ENCODE data around the gene EMX1. TPM values are rescaled to one million over a fixed set of nuclear protein-coding genes. Genes with fewer than 3 reads are reported as not detected.

The EMX1 gene
- total RNA-seq, 1 donor from 2014 or later: not detected

DNA sequence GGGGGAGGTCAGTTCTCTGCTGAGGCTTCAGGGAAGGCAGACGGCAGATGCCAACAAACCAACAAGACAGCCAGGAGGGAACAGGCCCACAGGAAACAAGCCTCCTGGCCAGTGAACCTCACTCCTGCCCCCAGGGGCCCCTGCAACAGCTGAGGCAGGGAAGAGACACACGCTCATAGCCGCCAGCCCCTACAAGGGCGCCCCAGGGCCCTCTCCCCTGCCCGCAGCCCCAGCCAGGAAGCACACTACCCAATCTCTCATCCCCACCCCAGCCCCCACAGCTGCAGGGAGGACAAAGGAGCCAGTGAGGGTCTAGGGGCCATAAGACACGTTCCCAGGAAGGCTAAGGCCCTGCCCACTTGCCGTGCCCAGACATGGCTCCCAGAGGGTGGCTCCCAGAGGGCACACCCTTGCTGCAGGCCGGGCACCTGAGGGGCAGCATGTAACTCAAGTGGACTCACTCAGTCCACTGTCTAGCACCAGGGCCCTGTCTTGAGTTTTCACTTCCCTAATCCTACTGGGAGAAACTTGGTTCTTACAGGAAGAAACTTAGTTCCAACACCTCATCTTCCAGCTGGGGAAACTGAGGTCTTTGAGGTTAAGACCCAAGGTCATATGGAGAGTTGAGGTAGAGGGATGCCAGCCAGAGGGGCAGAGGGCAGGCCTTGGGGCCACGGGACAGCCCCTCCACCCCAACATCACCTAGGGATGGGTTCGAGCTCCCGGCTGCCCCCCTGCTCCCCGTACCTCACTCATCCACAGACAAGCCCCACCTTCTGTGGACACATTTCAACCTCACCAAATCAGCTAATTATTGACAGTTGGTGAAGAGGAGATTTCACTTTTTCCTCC lies 37.3 kb downstream of the EMX1 start:
- no peaks in the 10 kb centered on the region for H3K27me3 Mint-ChIP-seq (ENCODE audit: insufficient read depth)
- H3K9me3 Mint-ChIP-seq: no peaks in the 10 kb centered on the region
- DNase-seq (ENCODE audit: low spot score): no peak
- intact Hi-C loops (cut with micrococcal nuclease): no loop called here
- peaks cover 37% of the 10 kb centered on the region for H3K4me1 Mint-ChIP-seq (ENCODE audit: low read depth)
- H3K36me3 Mint-ChIP-seq (ENCODE audit: low read depth): no peaks in the 10 kb centered on the region
- peak overlapping the region; percentile 88 for H3K27ac Mint-ChIP-seq
- H3K4me3 Mint-ChIP-seq: peak overlapping the region; percentile 79

DNA sequence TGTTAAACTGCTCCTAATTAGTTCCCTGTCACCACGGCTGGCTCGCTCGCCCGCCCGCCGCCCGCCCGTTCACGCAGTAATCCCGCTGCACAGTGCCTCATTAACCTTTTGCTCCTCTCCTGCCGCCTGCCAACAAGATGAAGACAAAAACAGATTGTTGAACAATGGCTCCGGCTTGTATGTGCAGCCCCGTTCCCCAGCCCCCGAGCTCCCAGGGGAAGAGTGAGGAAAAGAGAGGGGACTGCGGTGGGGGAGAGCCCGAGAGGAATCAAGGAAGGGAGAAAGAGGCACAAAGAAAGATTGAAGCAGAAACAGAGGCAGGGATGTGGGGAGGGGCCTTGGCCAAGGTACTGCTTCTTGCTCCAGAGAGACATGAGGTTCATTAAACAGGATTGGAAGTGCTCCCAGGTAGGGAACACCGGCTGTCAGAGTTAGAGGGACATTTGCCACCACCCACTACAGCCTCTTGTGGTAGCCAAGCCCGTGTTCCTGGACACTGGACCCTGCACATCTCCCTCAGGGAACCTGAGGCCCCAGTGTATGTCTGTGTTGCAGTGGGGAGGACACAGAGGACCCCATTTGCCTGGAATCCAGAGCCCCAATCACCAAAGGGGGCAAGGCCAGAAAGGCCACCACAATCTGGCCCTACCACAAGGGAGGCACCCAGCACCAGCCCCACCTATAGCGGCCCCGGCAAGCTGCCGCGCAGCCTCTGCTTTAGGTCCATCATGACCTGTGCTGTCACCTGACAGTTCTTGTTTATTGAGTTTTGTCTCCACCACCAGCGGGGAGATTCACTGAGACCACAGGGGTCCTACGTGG lies 38.1 kb downstream of the EMX1 start:
- peak overlapping the region; percentile 8 for H3K27ac Mint-ChIP-seq
- no peaks in the 10 kb centered on the region for H3K36me3 Mint-ChIP-seq (ENCODE audit: low read depth)
- H3K27me3 Mint-ChIP-seq (ENCODE audit: insufficient read depth): no peaks in the 10 kb centered on the region

DNA sequence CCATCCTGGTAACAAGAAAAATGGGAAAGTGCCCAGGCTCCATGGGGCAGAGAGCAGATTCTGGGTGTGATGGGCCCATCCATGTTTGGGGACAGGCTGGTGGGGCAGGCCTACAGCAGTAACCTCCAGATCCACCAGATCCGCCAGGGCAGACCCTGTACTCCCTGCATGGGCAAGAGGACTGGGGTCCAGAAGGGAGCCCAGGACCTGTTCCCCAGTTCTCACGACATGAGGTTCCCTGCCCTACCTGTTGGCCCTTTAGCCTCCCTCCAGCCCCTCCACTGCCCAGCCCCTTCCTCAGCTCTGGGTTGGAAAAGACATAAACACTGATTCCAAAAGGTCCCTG lies 38.7 kb downstream of the EMX1 start:
- DNase-seq (ENCODE audit: low spot score): no peak
- H3K9me3 Mint-ChIP-seq: no peaks in the 10 kb centered on the region
- H3K36me3 Mint-ChIP-seq (ENCODE audit: low read depth): no peaks in the 10 kb centered on the region
- H3K27me3 Mint-ChIP-seq (ENCODE audit: insufficient read depth): no peaks in the 10 kb centered on the region
- no peak overlapping the region for H3K4me3 Mint-ChIP-seq
- intact Hi-C loops (cut with micrococcal nuclease): no loop called here
- peaks cover 39% of the 10 kb centered on the region for H3K4me1 Mint-ChIP-seq (ENCODE audit: low read depth)
- H3K27ac Mint-ChIP-seq: no peak overlapping the region

More for the DNA sequence above, 38.1 kb downstream of the EMX1 start:
- Mint-ChIP-seq H3K9me3 (no peaks in the 10 kb centered on the region), H3K4me3 (peak overlapping the region; percentile 1), H3K4me1 (ENCODE audit: low read depth) (peaks cover 39% of the 10 kb centered on the region)
- DNase-seq (ENCODE audit: low spot score): no peak
- intact Hi-C loops (cut with micrococcal nuclease): no loop called here

DNA sequence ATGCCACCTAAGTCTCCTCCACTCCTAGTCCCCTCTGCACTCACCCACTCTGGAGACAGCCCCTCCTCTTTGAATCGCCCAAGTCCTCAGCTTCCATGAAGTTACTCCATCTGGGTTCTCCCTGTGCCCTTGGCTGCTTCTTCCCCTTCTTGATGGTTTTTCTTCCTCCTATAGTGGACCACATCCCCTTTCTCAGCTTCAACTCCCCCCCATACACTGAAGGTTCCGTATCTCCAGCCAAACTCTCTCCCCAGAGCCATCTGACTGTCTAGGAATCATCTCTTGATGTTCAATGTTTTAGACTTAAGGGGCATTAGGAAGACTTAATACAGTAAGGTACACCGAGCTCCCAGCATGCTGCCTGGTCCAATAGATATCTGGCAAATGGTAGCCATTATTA lies 39.6 kb downstream of the EMX1 start:
- Mint-ChIP-seq H3K27me3 (ENCODE audit: insufficient read depth) (no peaks in the 10 kb centered on the region), H3K4me1 (ENCODE audit: low read depth) (peaks cover 39% of the 10 kb centered on the region)
- intact Hi-C loops (cut with micrococcal nuclease): no loop called here

DNA sequence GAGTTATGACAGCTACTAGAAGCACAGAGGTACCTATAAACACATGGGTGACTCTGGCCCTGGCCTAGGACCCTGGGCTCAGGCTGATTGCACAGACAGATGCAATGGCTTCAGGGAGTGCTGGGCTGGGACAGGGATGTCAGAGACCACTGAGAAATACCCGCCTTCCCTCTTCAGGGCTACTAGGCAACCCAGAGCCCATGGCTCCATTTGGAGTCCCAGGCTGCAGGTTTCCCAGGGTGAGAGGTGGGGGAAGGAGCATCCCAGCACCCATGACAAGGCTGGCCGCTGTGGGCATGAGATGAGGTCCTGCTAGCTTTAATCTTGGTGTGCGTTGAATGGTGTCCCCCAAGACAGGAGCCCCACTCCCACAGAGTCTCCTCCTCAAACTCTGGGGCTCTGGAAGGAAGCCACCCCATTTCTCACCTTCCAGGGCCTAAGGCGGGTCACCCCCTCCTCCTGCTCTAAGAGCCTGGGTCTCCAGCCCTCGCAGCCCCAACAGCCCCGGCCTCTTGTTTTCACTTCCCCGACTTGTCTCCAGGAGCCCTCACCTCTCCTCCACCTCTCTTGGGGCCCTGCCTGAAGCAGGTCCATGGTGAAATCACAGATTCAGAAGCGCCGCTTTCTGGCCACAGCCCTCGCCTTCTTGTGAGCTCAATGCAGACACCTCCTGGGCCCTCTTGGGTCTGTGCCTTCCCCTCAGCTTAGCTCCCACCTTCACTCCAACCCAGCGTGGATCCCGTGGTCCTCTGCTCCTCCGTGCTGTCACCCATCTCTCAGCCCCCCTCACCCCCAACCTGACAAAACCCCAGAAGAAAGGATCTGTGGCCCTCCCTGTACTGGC lies 41.4 kb downstream of the EMX1 start:
- intact Hi-C loops (cut with micrococcal nuclease): no loop called here
- DNase-seq (ENCODE audit: low spot score): no peak
- H3K36me3 Mint-ChIP-seq (ENCODE audit: low read depth): no peaks in the 10 kb centered on the region
- no peaks in the 10 kb centered on the region for H3K9me3 Mint-ChIP-seq
- H3K27me3 Mint-ChIP-seq (ENCODE audit: insufficient read depth): no peaks in the 10 kb centered on the region
- peaks cover 30% of the 10 kb centered on the region for H3K4me1 Mint-ChIP-seq (ENCODE audit: low read depth)
- H3K27ac Mint-ChIP-seq: no peak overlapping the region
- H3K4me3 Mint-ChIP-seq: no peak overlapping the region

More for the DNA sequence above, 39.6 kb downstream of the EMX1 start:
- no peak overlapping the region for H3K27ac Mint-ChIP-seq
- DNase-seq (ENCODE audit: low spot score): no peak
- H3K4me3 Mint-ChIP-seq: no peak overlapping the region
- H3K9me3 Mint-ChIP-seq: no peaks in the 10 kb centered on the region
- no peaks in the 10 kb centered on the region for H3K36me3 Mint-ChIP-seq (ENCODE audit: low read depth)

DNA sequence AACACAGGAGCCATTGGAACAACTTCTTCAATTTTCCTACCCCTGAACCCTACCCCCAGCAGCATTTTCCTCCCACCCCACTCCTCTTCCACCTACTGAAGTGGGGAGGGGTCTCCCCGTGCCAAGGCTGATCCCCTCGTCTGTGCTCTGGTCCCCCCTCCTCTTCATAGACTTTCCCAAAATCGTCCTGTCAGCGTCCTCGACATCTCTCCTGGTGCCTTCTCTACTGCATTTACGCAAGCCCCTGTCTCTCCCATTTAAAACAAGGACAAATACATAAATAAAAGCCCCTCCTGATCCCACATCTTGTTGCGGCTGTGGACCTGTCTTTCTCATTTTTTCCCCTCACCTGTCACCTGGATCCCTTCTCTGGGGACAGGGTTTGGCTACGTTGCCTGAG lies 42.2 kb downstream of the EMX1 start:
- intact Hi-C loops (cut with micrococcal nuclease): no loop called here
- Mint-ChIP-seq H3K9me3 (no peaks in the 10 kb centered on the region), H3K4me3 (no peak overlapping the region), H3K4me1 (ENCODE audit: low read depth) (peaks cover 22% of the 10 kb centered on the region), H3K27me3 (ENCODE audit: insufficient read depth) (no peaks in the 10 kb centered on the region), H3K36me3 (ENCODE audit: low read depth) (no peaks in the 10 kb centered on the region), H3K27ac (no peak overlapping the region)
- DNase-seq (ENCODE audit: low spot score): no peak

DNA sequence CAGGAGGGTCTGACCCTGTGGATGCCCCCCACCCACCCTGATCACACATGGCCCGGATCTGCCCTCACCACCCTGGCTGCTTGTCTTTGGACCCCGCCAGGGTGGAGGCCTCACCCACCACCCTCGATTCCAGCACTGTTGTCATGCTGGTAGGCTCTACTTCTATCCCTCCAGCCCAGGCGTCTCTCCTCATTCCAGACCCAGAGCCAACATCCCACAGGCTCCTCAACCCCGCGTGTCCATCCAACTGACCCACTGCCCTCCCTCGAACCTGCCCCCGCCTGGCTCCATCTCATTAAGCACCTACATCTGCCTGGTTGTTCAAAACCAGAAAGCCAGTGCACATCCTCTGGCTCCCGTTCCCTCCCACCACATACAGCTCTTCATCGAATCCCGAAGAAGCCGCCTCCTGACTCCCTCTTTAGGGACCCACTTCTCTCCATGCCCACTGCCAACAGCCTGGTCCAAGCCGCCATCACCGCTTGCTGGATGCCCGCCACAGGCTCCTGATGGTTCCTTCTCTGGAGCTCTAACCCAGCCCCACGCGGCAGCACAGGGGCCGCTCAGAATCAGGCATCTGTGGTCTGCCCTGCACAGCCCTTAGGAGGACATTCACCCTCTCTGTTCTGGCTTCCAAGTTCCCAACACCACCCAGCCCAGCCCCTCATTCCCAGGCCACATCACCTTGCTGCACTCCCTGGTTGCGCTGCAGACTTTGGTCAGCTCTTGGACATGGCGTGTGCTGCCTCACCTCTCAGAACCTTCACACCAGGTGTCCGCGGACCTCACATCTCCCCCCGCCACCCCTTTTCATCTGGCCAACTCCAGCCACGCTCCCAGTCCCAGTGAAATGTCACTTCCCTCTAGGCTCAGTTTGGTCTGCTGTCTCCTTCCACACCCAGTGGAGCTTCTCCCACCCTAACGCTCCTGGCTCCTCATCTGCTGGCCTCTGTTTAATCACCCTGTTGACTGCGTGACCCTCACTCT lies 43.0 kb downstream of the EMX1 start:
- intact Hi-C loops (cut with micrococcal nuclease): no loop called here
- H3K27ac Mint-ChIP-seq: no peak overlapping the region
- DNase-seq (ENCODE audit: low spot score): no peak
- H3K27me3 Mint-ChIP-seq (ENCODE audit: insufficient read depth): no peaks in the 10 kb centered on the region
- H3K36me3 Mint-ChIP-seq (ENCODE audit: low read depth): no peaks in the 10 kb centered on the region
- H3K4me3 Mint-ChIP-seq: no peak overlapping the region
- H3K4me1 Mint-ChIP-seq (ENCODE audit: low read depth): peaks cover 18% of the 10 kb centered on the region
- no peaks in the 10 kb centered on the region for H3K9me3 Mint-ChIP-seq

DNA sequence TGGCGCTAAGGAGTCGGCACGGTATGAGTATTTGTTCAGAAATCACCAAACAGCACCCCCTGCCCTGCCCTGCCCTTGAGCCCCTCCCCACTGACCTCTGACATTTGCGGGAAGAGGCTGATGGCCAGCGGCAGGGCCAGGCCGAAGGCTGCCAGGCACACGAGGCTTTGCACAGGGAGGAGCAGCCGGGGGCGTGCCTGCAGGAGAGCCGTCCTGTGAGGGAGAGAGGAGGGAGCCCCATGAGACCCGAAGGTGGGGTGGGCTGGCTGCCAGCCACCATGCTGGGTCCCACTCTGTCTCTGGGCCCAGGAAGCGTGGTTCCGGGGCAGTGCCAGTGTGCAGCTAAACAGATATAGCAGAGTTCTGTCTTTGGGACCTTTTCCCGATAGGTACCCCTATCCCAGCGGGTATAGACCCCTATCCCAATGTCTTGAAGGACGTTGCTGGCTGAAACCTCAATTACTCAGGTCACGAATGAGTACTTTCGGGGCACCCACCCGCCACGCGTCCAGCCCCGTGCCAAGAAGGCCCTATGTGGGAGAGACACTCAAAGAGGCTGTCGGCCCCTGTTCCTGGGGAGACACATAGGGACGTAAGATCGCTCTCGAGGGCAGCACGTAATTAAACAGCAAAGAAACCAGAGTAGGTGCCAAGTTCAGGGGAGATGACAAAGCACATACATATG lies 43.9 kb downstream of the EMX1 start:
- no peak overlapping the region for H3K27ac Mint-ChIP-seq
- no peak for DNase-seq (ENCODE audit: low spot score)
- no peaks in the 10 kb centered on the region for H3K27me3 Mint-ChIP-seq (ENCODE audit: insufficient read depth)
- no peaks in the 10 kb centered on the region for H3K9me3 Mint-ChIP-seq
- peaks cover 14% of the 10 kb centered on the region for H3K4me1 Mint-ChIP-seq (ENCODE audit: low read depth)
- intact Hi-C loops (cut with micrococcal nuclease): no loop called here
- H3K4me3 Mint-ChIP-seq: no peak overlapping the region
- no peaks in the 10 kb centered on the region for H3K36me3 Mint-ChIP-seq (ENCODE audit: low read depth)

DNA sequence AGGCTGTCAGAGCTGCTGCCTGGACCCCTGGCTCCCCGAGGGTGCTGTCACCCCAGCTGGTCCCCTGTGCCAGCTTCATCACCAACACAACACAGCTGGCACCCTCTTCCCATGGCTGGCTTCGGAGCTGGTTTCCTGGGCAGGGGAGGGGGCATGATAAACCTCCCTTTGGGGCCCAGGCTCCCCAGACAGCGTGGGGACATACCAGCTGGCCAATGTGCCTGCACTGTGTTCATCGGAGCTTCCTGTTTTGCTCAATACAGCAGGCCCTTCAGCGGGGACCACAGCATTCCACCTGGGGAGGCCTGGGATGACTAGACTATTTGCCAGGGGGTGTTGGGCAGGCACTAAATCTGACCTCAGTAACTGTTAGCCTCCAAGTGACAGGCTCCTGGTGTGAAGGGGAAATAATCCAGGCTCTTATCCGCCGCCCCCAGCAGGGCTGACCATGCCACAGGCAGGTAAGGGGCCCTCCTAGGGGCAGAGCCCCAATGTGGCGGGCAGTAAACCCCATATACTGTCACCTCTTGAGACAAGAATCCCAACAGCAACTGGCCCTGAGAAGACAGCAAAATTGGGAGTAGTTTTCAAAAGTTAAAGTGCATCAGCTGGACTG lies 44.6 kb downstream of the EMX1 start:
- Mint-ChIP-seq H3K4me1 (ENCODE audit: low read depth) (peaks cover 10% of the 10 kb centered on the region), H3K4me3 (no peak overlapping the region), H3K27me3 (ENCODE audit: insufficient read depth) (no peaks in the 10 kb centered on the region), H3K27ac (no peak overlapping the region), H3K36me3 (ENCODE audit: low read depth) (no peaks in the 10 kb centered on the region), H3K9me3 (no peaks in the 10 kb centered on the region)
- intact Hi-C loops (cut with micrococcal nuclease): no loop called here
- DNase-seq (ENCODE audit: low spot score): no peak

DNA sequence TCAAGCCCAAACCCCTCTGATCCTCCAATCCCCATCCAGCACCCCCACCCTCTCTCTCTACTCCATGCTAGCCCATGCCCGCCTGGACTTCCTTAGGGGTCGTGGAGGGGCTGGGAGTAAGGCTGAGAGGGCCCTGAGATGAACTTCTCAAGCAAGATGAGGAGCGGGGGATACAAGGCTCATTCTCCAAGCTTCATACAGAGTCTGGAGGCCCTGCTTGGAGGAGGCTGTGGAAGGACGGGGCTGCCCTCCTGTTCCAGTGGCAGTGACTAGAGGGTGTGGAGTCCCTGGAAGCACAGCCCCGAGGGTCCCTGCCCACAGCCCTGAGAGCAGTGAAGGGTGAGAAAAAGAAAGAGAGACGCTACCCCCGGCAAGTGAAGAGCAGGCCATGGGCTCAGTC lies 45.6 kb downstream of the EMX1 start:
- H3K4me3 Mint-ChIP-seq: no peak overlapping the region
- H3K27ac Mint-ChIP-seq: no peak overlapping the region
- no peak for DNase-seq (ENCODE audit: low spot score)
- no peaks in the 10 kb centered on the region for H3K9me3 Mint-ChIP-seq
- H3K27me3 Mint-ChIP-seq (ENCODE audit: insufficient read depth): no peaks in the 10 kb centered on the region
- peaks cover 8% of the 10 kb centered on the region for H3K4me1 Mint-ChIP-seq (ENCODE audit: low read depth)
- intact Hi-C loops (cut with micrococcal nuclease): no loop called here
- H3K36me3 Mint-ChIP-seq (ENCODE audit: low read depth): no peaks in the 10 kb centered on the region

DNA sequence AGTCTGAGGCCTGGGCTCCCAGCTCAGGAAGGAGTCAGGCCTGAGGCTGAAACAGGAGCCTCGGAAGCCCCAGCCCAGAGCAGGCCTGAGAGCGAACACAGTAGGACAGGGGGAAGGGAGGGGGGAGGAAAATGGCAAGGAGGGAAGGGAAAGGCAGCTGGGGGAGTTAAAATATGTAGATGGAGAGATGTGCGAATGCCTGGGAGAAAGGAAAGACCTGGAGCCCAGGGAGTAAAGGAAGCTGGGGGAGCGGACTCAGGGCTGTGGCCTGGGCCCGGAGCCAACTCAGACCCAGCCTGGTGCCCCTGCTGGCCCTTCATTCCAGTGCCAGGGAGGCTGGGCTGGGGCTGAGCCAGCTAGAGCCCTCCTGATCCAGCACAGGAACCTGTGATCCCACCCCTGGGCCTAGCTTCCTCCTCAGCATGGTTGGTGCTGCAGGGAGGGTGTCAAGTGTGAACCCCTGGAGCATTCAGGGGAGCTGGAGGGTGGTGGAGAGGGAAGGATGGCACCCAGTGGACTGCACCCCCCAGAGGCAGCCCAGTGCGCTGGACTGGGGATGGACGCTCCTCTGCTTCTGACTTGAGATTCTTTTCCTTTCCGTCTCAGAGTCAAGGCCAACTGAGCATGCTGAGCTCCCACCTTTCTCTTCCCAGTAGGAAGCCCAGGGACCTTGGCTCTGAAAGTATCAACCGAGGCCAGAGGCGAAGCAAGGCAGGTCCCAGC lies 46.3 kb downstream of the EMX1 start:
- Mint-ChIP-seq H3K36me3 (ENCODE audit: low read depth) (no peaks in the 10 kb centered on the region), H3K27ac (no peak overlapping the region), H3K4me1 (ENCODE audit: low read depth) (peaks cover 8% of the 10 kb centered on the region), H3K4me3 (no peak overlapping the region), H3K27me3 (ENCODE audit: insufficient read depth) (no peaks in the 10 kb centered on the region), H3K9me3 (no peaks in the 10 kb centered on the region)
- intact Hi-C loops (cut with micrococcal nuclease): no loop called here
- no peak for DNase-seq (ENCODE audit: low spot score)

All from activated T-helper 1 cell treated with anti-CD3 and anti-CD28 coated beads, Interleukin-12 subunit alpha, Interleukin-12 subunit beta, Interleukin-2, Interleukin-4 antibody, amounts not matched to agents 30 ng/mL and 10 ng/mL and 1 ng/mL, durations not matched to agents 14 hours and 24 hours and 36 hours (primary cell).